ENCODE measurements around the gene KCNN3. TPM values are rescaled to one million over a fixed set of nuclear protein-coding genes. Genes with fewer than 3 reads are reported as not detected.
A peak's percentile ranks its signal among the peaks of the same experiment; 100 is the strongest.

KCNN3 gene
- total and polyA plus RNA-seq, 2 of the 8 experiments (the other 6 are each of a cell fraction or from before 2014, with no cell fraction given), result 2.8 to 3.7 TPM

- no peak overlapping the region for H2BK20ac ChIP-seq (ENCODE audit: low read length)
- ChIA-PET POLR2A (ENCODE audit: partially characterized antibody) (no interaction called here), CTCF (ENCODE audit: partially characterized antibody) (interaction anchor here (1.1 to 2.1 kb wide), 4 partner anchors 40 to 282 kb away, joined by 3 to 6 read pairs (median 4); no protein-coding TSS in a partner anchor)
- no peak overlapping the region for H2AK5ac ChIP-seq (ENCODE audit: low read depth, low read length)
- H3K4me3 ChIP-seq (ENCODE audit: extremely low read depth in 1 of 4, insufficient read depth in 2 of 4, low read depth in 3 of 4, low read length in 4 of 4), result no peak overlapping the region
- H4K8ac ChIP-seq (ENCODE audit: extremely low read depth, insufficient read depth, low read length), result no peak overlapping the region; the same call in 1 of the 2 replicates
- no peak overlapping the region for H3K9ac ChIP-seq (replicated peaks in 1 of 4; ENCODE audit: extremely low read depth in 1 of 4, low read depth in 3 of 4, low read length in 3 of 4)
- H3K4me1 ChIP-seq (replicated peaks in 1 of 4; ENCODE audit: control insufficient read depth in 3 of 4, insufficient read depth in 4 of 4, low read length in 3 of 4), result peaks cover 0 to 4% (median 1%) of the 10 kb centered on the region in 4 experiments; a peak in 3 of 7 replicates
- H2BK120ac ChIP-seq (replicated peaks; ENCODE audit: low read depth, low read length), result no peak overlapping the region
- H3K56ac ChIP-seq (replicated peaks; ENCODE audit: insufficient read length, low read depth, low read length), result no peak overlapping the region
- peak overlapping the region; percentile 60; the same call in 1 of the 2 replicates for H2BK12ac ChIP-seq (ENCODE audit: low read depth, low read length)
- no peak overlapping the region for H3K4ac ChIP-seq (replicated peaks; ENCODE audit: insufficient read length, low read depth, low read length)
- no peak overlapping the region for H3K14ac ChIP-seq (ENCODE audit: insufficient read length)
- H3K23ac ChIP-seq (ENCODE audit: insufficient read length), result no peak overlapping the region
- 94% methylated on average over 9 of the region's 9 CpGs; no CpG with 5 or more reads in 1 of the 2 experiments for WGBS, 2 experiments (ENCODE audit: extremely low coverage in 1 of 2, insufficient coverage in 1 of 2, insufficient read length in 1 of 2, insufficient replicate concordance in 2 of 2, low coverage in 1 of 2, low lambda C conversion rate in 2 of 2, missing lambda C conversion rate in 1 of 2)
- H3K9me3 ChIP-seq (ENCODE audit: insufficient read depth in 2 of 2, low read depth in 1 of 2, low read length in 1 of 2), result 0 out of 4 replicates have a peak, but pooled peaks cover 0 to 3% of the 10 kb centered on the region in 2 experiments
- no peak for TF ChIP-seq YY1 (IDR thresholded peaks at IDR 0.05; ENCODE audit: low read depth, low read length)
- no peak for TF ChIP-seq SP4 (IDR thresholded peaks at IDR 0.05; ENCODE audit: low read length)
- no peak for TF ChIP-seq BRCA1 (IDR thresholded peaks at IDR 0.05; ENCODE audit: low read depth, low read length)
- TF ChIP-seq ZNF274 (IDR thresholded peaks at IDR 0.05; ENCODE audit: borderline replicate concordance, extremely low read depth, low read length), result no peak
- TF ChIP-seq TEAD4 (IDR thresholded peaks at IDR 0.05; ENCODE audit: low read depth, low read length), result no peak
- no peak for TF ChIP-seq RAD21 (IDR thresholded peaks at IDR 0.05 in 1 of 2, conservative IDR thresholded peaks at IDR 0.05 in 1 of 2; ENCODE audit: low read depth in 2 of 2, low read length in 2 of 2)
- no peak for TF ChIP-seq CEBPB (IDR thresholded peaks at IDR 0.05; ENCODE audit: low read depth, low read length)
- TF ChIP-seq ATF2 (IDR thresholded peaks at IDR 0.05; ENCODE audit: low read length), result no peak
- no peak for TF ChIP-seq FOSL1 (IDR thresholded peaks at IDR 0.05; ENCODE audit: insufficient read depth, low read depth, low read length)
- TF ChIP-seq SP1 (IDR thresholded peaks at IDR 0.05; ENCODE audit: low read depth, low read length), result no peak
- H4K20me1 ChIP-seq (replicated peaks in 1 of 2; ENCODE audit: control insufficient read depth in 1 of 2, insufficient read depth in 2 of 2, low read length in 2 of 2), result no peaks in the 10 kb centered on the region
- H2BK15ac ChIP-seq (ENCODE audit: low read length), result 0 out of 2 replicates have a peak overlapping the region, but pooled peaks have one; percentile 72
- no peak overlapping the region for H3K27ac ChIP-seq (ENCODE audit: low read depth, low read length)
- H3K36me3 ChIP-seq (ENCODE audit: control insufficient read depth in 2 of 4, insufficient read depth in 4 of 4, low read length in 3 of 4), result no peaks in the 10 kb centered on the region
- no peak for FAIRE-seq
- H3K27me3 ChIP-seq (replicated peaks in 1 of 4; ENCODE audit: control insufficient read depth in 3 of 4, extremely low read depth in 1 of 4, insufficient read depth in 3 of 4, low read length in 3 of 4), result no peaks in the 10 kb centered on the region
- no peak overlapping the region for H2BK5ac ChIP-seq (ENCODE audit: low read depth, low read length)
- H3K79me2 ChIP-seq (ENCODE audit: control insufficient read depth in 1 of 2, insufficient read depth in 2 of 2, low read length in 2 of 2), result no peaks in the 10 kb centered on the region
- no peak overlapping the region for H3K4me2 ChIP-seq (ENCODE audit: insufficient read depth in 1 of 2, low read depth in 2 of 2, low read length in 2 of 2)
- H3K18ac ChIP-seq (ENCODE audit: extremely low read depth, low read length), result no peak overlapping the region
- H3K23me2 ChIP-seq (ENCODE audit: low read depth, low read length), result no peaks in the 10 kb centered on the region
- no peak overlapping the region for H4K5ac ChIP-seq (ENCODE audit: insufficient read length, low read depth, low read length)
- no peak for DNase-seq (ENCODE audit: low read depth in 1 of 2, low spot score in 2 of 2)
- no peak overlapping the region for H2AFZ ChIP-seq (ENCODE audit: low read length)
- no peak overlapping the region for H4K91ac ChIP-seq (replicated peaks; ENCODE audit: insufficient read length, low read length)
- no peaks in the 10 kb centered on the region for H3K79me1 ChIP-seq (ENCODE audit: low read depth, low read length)
Observed at GRCh38 chr1:154779551-154780189, 90.4 kb downstream of the KCNN3 start.
